ENCODE data around the gene ASB15.
"Not testable (repeated sequence)": the region's sequence is repeated elsewhere in the genome, so short reads cannot be mapped to it uniquely, and the experiment has no call there.

The ASB15 gene

DNA sequence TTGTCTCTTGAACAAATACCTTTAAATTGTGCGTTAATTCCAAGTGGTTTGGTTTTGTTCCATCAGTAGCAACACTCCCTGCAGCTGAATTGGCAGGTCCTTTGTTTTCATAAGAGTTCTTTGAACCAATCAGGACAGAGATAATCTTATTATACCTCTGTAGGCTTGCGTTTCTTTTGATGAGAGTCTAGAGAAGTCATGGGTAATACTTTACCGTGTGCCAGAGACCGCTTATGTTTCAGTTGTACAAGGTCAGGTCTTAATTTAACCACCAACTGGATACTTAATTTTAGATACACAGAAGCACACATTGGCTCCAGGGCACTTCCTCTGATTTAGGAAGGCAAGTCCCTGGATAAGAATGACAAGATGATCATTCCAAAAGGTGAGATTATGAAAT, at the start of gene ASB15:
ASB15 (plus strand) TSS at position 292 of the 400 bp plus-strand sequence. CDS start 12,682 bp downstream, outside the sequence.
- no peak for DNase-seq

GRCh38 chr7:123552134-123552533, 49.5 kb upstream of the ASB15 start:
- not testable (repeated sequence) for DNase-seq

GRCh38 chr7:123552641-123553040, 49.0 kb upstream of the ASB15 start:
- DNase-seq, result no peak

DNA sequence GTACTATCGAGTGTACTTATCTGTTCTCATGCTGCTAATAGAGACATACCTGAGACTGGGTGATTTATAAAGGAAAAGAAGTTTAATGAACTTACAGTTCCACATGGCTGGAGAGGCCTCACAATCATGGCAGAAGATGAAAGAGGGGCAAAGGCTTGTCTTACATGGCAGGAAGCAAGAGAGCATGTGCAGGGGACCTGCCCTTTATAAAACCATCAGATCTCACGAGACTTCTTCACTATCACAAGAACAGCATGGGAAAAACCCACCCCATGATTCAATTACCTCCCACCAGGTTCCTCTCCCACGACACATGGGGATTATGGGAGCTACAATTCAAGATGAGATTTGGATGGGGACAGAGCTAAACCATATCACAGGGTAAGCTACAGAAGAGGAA, 48.5 kb upstream of the ASB15 start:
- no peak for DNase-seq

DNA sequence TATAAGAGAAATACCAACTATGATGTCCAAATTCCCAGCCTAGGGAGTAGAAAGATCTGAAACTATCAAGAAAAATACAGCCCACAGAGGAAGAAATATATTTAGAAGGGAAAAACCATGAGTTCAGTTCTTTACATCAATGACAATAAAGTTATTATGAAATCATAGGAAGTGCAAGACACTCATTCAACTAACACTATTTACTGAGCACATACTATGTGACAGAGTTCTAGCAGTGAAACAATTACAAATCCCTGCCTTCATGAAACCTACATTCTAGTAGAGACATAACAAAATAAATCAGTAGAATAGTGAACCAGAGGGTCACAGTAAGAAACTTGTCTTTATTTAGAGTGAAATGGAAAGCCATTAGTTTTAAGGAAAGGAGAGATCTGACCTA, 46.1 kb upstream of the ASB15 start:
- no peak for DNase-seq

- DNase-seq, result no peak
These were observed 44.6 kb upstream of the ASB15 start for GRCh38 chr7:123557016-123557397.

DNA sequence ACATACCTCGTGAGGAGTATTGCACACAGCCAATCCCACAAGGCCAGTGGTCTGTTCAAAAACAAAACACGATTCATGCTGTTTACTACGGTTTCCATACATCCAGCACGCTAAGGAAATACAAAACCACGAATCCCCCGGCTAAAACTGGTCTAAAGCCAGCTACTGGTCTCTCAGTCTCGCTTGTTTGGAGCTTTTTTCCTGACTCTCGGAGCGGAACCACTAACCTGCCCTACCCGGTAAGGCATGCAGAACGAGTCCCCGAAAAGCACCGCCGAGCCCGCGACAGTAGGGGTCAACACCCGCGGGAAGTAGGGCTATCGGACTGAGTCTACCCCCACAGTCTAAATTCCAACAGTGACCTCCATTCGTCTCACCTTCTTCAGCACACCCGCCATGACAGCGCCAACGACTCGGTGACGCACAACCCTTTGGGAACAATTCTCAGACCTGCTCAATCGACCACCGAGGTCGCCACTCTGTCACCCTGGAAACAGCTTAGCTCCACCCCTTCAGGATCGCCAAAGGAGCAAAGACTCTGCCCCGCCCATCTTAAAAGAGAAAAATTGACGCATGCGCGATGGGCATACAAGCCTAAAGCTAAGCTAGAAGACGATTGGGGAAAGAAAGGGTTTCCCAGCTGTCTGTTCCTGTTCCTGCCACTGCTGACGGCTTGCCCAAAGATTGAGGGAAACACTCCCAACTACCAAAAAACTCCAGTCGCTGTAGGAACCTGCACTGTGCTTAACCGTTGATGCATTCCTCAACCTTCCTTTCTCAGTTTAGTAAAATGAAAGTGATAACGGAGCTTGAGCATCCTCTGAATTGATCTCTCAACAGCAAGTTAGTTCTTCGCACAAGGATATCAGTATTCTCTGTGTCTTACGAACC, 44.0 kb upstream of the ASB15 start, which contains the start of gene NDUFA5:
NDUFA5 (minus strand) TSS at position 421 of the 891 bp plus-strand sequence; CDS start at position 398, 23 bp downstream.
- peak; percentile 98 for DNase-seq

- DNase-seq, result no peak
These were observed 43.2 kb upstream of the ASB15 start for GRCh38 chr7:123558289-123558874.

GRCh38 chr7:123562121-123562520, 39.5 kb upstream of the ASB15 start:
- DNase-seq, result no peak

GRCh38 chr7:123569352-123570010, 32.1 kb upstream of the ASB15 start:
- DNase-seq, result no peak

DNA sequence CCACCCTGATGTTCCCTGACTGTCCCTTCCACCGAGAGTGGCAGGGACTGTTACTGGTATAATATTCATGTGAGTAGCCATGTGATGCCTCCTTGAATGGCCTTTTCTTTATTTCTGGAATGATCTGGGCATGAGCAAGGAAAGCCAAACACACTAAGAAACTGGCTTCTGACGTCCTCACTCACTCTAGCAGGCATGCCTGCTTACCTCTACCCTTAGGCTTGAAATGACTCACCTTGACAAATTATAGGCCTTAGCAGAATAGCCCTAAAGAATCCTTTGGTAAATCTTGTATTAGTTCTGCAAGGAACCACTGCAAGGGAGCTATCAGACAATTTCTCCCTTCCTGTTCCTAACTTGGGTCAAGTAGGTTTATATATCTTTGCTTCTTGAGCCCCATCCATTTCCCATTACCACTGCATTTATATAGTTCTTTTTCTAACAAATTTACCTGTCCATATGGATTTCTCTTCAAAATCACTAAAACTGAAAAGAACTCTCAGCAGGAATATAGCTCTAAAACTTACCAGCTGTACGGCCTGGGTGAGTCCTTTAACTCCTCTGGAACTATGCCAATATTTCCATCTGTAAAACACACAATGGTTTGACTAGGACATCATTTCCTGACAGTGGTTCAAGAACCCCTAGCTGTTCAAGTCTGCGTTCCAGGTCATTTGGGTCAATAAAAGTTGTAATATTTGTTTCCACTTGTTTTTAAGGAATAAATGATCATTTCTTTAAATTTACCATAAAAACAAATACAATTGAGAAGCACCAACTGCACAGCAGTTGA, 31.0 kb upstream of the ASB15 start:
- DNase-seq, result no peak

DNA sequence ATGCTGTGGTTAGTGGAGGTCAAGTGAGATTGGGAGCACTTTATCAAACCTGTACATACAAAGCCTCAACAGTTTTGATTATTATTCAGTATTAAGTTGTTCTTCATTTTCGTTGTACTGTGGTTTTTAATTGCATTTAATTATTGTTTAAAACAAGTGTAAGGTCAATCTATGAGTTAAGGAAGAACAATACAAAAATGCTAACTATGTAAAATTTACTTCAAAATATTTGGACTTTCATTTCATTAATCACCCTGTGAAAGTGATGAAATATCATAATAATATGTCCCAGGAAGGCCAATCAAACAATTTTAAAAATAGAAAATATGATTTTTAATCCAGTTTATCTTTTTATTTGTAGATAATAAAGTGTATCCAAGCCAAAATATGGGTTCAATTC, 30.4 kb upstream of the ASB15 start:
- no peak for DNase-seq

DNA sequence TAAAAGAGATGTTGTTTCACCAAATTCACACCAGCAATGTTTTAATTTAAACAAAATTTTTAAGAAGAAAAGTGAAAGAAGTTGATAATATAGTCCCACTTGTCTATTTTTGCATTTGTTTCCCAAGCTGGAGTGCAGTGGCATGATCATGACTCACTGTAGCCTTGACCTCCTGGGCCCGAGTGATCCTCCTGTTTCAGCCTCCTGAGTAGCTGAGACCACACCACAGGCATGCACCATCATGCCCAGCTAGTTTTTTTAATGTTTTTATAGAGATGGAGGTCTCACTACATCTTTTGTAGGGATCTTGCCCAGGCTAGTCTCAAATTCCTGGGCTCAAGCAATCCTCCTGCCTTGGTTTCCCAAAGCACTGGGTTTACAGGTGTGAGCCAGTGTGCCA, 29.9 kb upstream of the ASB15 start:
- DNase-seq, result no peak

DNA sequence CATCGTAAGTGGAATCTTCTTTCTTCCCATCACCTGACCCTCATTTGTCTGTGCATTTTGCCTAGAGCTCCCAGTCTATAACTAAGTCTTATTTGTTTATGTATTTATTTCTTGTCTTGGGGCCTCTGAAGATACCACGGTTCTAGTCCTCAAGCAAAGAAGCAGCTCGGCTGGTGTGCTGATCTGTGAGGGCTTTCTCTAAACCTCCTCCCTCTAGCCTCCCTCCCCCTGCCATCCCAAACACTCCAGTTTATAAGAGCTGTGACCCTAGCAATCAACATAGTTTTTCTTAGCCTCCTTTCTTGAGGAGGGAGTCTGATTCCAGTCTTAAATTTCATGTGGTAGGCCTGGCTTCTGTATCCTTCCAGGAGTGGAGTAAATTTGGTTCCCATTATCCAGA, 28.3 kb upstream of the ASB15 start:
- DNase-seq, result no peak

DNA sequence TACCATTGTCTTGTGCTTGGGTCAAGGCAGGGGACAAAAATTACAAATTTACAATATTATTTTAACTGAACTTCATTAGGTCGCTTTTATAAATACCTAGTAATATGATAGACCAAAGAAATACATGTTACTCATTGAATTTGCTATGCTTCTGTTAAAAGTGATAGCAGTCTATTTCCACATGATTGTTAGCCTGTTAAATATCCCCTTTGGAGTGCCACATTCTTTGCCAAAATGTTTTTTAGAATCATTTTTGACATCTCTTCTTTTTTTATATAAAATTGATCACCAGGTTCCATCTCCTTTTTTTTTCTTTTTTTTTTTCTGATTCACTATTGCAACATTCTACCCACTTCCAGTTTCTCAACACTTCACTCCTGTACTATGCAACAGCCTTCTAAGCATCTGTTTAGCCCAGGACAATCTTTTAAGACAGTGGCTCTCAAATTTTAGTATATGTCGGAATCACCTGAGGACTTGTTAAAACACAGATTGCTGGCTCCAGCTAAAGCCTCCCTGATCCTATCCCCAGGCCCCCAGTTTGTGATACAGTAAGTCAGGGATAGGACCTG, 27.6 kb upstream of the ASB15 start:
- DNase-seq, result no peak

GRCh38 chr7:123579416-123579815, 22.2 kb upstream of the ASB15 start:
- no peak for DNase-seq

- peak; percentile 13 for DNase-seq
These were observed 21.0 kb upstream of the ASB15 start for GRCh38 chr7:123580406-123581161.

DNA sequence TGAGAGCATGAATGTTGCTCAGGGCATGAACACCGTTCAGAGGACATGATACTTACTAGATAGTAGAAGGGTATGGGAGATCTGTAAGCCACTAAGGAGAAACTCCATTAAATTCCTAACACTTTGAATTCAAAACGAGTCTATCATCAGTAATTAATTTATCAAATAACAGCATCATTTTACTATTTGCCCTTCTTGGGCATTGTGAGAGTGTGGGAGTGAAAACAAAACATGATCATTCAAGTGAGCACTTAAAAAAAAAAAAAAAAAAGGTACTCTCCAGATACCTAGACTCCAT, 20.5 kb upstream of the ASB15 start:
- no peak for DNase-seq

DNA sequence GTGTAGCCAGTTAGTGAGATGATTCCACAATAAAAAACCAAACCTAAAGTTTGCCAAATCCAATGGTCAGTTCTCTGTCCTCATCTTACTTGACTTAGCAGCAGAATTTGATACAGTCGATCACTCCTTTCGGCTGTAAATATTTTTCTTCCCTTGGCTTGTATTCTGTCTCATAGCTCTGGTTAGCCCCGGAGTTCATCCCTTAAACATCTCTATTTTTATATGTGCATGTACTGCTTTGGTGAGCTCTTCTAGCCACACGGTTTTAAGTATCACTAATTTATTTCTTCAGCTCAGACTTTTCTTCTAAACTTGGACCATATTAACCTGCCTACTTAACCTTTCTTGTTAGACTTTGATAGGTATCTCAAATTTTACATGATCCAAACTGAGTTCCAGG, 17.8 kb upstream of the ASB15 start:
- DNase-seq, result no peak

DNA sequence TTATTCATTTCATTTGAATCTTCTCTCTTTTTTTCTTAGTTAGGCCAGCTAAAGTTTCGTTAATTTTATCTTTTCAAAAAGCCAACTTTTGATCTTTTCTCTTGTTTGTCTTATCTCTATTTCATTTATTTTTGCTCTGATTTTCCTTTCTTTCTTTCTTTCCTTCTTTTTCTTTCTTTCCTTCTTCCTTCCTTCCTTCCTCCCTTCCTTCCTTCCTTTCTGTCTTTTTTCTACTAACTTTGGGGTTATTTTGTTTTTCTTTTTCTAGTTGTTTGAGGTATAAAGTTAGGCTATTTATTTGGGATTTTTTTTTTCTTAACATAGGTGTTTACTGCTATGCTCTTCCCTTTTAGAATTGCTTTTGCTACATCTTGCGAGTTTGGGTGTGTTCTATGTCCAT, 13.2 kb upstream of the ASB15 start:
- no peak for DNase-seq

GRCh38 chr7:123594813-123595241, 6.8 kb upstream of the ASB15 start:
- DNase-seq, result no peak

GRCh38 chr7:123598657-123599056, 3.0 kb upstream of the ASB15 start:
- DNase-seq, result no peak

All from activated CD4-positive, alpha-beta T cell treated with anti-CD3 and anti-CD28 coated beads, Interleukin-2, Interleukin-6, amounts not matched to agents 100 ng/mL and 50 ng/mL, durations not matched to agents 16 hours and 8 hours (primary cell).